HL-60 (cell line): ENCODE data around the gene FAM170B.

Source experiments
- DNase-seq, 2 experiments: peaks; one replicate each; pipeline ENCODE4 v3.0.0-alpha.2; 2010 to 2020; ENCODE audit warnings: low read depth in 1 of 2, low spot score in 1 of 2
- H3K27ac ChIP-seq: fragments of 250-450 bp; sonication (Bioruptor Pico); replicated peaks from 2 replicates; pipeline ENCODE4 v1.5.1; 2020; ENCODE audit warnings: mild to moderate bottlenecking, moderate library complexity
- H3K27me3 ChIP-seq: fragments of 250-450 bp; sonication (Bioruptor Pico); 2 replicates; pipeline ENCODE4 v1.5.1; 2021; ENCODE audit warnings: mild to moderate bottlenecking, moderate library complexity; ENCODE audit not compliant: insufficient read depth, poor library complexity, severe bottlenecking
- H3K4me3 ChIP-seq: replicated peaks from 2 replicates; pipeline ENCODE4 v1.5.1; 2011; ENCODE audit warnings: mild to moderate bottlenecking, control low read depth, low read length; ENCODE audit not compliant: insufficient read depth
- GABPA ChIP-seq: IDR thresholded peaks from 2 replicates; pipeline ENCODE4 v1.6.1; 2012; ENCODE audit warnings: low read depth
- POLR2AphosphoS5 ChIP-seq: IDR thresholded peaks from 2 replicates; pipeline ENCODE4 v1.6.1; 2012; ENCODE audit warnings: low read depth
- SPI1 ChIP-seq: IDR thresholded peaks from 2 replicates; pipeline ENCODE4 v1.6.1; 2012; ENCODE audit warnings: low read depth, mild to moderate bottlenecking, borderline replicate concordance
- TF ChIP-seq, protein P1 (sequence below): IDR thresholded peaks from one replicate; pipeline ENCODE4 v1.5.1; 2011; ENCODE audit warnings: low read length, control low read depth, inconsistent platforms; ENCODE audit not compliant: insufficient read depth
- TF ChIP-seq, protein P2 (sequence below): IDR thresholded peaks from 2 replicates; pipeline ENCODE4 v1.6.1; 2012; ENCODE audit warnings: low read depth; ENCODE audit not compliant: insufficient replicate concordance

The FAM170B gene

DNA sequence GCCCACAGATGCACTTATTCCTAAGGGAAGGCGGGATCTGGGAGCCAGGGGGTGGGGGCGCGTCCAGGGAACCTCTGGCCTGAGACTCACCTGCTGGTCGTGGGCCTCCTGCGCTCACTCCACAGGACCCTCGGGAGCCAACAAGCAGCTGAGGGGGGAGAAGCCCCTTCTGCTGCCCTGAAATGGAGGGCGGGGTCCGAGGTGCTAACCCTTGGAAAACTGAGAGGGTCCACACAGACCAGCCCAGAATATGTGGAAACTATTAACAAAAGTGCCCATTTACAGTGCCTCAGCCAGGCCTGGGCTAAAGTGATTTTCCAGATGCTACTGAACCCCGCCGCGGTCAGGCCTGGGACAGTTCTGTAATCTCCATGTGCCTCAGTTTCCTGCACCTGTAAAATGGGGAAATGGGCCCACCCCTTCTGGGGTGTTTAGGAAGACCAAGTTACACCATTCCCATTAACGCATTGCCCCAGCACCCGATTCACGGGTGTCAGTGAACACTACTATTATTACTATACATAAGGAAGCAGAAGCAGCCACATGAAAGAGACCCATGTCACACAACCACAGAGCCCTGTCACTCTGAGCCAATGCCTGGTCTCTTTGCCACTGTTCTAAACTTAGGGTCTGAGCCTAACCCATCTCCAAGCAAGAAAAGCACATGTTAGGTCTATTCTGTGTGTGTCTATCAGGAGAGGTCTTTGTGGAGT, 17.9 kb downstream of the FAM170B start:
- no peak for DNase-seq
- TF ChIP-seq POLR2AphosphoS5 (no peak), SPI1 (no peak), GABPA (no peak)
- TF ChIP-seq, protein P1, sequence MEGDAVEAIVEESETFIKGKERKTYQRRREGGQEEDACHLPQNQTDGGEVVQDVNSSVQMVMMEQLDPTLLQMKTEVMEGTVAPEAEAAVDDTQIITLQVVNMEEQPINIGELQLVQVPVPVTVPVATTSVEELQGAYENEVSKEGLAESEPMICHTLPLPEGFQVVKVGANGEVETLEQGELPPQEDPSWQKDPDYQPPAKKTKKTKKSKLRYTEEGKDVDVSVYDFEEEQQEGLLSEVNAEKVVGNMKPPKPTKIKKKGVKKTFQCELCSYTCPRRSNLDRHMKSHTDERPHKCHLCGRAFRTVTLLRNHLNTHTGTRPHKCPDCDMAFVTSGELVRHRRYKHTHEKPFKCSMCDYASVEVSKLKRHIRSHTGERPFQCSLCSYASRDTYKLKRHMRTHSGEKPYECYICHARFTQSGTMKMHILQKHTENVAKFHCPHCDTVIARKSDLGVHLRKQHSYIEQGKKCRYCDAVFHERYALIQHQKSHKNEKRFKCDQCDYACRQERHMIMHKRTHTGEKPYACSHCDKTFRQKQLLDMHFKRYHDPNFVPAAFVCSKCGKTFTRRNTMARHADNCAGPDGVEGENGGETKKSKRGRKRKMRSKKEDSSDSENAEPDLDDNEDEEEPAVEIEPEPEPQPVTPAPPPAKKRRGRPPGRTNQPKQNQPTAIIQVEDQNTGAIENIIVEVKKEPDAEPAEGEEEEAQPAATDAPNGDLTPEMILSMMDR, result no peak
- TF ChIP-seq, protein P2, sequence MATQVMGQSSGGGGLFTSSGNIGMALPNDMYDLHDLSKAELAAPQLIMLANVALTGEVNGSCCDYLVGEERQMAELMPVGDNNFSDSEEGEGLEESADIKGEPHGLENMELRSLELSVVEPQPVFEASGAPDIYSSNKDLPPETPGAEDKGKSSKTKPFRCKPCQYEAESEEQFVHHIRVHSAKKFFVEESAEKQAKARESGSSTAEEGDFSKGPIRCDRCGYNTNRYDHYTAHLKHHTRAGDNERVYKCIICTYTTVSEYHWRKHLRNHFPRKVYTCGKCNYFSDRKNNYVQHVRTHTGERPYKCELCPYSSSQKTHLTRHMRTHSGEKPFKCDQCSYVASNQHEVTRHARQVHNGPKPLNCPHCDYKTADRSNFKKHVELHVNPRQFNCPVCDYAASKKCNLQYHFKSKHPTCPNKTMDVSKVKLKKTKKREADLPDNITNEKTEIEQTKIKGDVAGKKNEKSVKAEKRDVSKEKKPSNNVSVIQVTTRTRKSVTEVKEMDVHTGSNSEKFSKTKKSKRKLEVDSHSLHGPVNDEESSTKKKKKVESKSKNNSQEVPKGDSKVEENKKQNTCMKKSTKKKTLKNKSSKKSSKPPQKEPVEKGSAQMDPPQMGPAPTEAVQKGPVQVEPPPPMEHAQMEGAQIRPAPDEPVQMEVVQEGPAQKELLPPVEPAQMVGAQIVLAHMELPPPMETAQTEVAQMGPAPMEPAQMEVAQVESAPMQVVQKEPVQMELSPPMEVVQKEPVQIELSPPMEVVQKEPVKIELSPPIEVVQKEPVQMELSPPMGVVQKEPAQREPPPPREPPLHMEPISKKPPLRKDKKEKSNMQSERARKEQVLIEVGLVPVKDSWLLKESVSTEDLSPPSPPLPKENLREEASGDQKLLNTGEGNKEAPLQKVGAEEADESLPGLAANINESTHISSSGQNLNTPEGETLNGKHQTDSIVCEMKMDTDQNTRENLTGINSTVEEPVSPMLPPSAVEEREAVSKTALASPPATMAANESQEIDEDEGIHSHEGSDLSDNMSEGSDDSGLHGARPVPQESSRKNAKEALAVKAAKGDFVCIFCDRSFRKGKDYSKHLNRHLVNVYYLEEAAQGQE, result no peak
- no peak overlapping the region for H3K4me3 ChIP-seq
- H3K27me3 ChIP-seq, result peaks cover 13% of the 10 kb centered on the region
- no peak overlapping the region for H3K27ac ChIP-seq

DNA sequence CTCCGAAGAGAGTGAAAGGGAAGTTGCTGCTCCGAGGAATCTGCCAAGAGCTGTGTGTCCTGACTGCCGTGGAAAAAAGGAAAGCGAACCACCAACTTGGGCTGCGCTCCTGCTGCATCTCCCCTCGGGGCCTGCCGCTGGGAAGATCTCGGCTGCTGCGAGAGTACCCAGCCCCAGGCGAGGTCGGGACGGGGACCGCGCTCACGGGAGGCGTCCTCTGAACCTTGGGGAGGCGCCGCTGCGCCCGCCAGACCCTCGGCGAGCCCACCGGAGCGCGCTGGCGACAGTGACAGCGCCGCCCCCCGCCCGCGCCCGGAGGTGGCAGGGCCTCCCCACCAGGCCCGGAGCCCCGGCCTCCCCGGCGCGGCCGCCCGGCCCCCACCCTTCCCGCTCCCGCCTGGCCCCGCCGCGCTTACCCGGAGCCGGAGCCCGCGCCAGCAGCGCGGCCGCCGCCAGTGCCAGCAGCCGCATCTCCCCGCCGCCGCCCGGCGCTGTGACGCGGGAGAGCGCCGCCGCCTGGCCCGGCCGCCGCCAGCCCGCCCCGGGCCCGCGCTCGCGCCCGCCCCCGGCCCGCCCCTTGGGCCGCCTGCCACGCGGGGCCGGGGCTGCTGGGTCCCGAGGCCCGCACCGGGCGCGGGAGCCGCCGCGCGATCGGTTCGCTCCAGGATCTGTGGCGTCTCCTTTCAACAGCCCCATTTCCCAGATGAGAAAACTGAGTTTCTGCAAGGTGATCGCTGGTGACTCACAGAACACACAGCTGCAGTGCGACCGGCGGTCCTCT, 18.6 kb downstream of the FAM170B start, which contains the start of gene VSTM4:
VSTM4 (minus strand) TSS at position 508 of the 781 bp plus-strand sequence; CDS start at position 471, 37 bp downstream.
- H3K4me3 ChIP-seq, result no peak within 1 kb of the TSS
- H3K27me3 ChIP-seq, result peaks cover 13% of the 10 kb centered on the region
- no peak within 1 kb of the TSS for H3K27ac ChIP-seq
- DNase-seq, result no peak
- no peak for TF ChIP-seq SPI1
- TF ChIP-seq, protein P1, result no peak
- TF ChIP-seq POLR2AphosphoS5, result no peak
- TF ChIP-seq, protein P2, result no peak
- no peak for TF ChIP-seq GABPA

DNA sequence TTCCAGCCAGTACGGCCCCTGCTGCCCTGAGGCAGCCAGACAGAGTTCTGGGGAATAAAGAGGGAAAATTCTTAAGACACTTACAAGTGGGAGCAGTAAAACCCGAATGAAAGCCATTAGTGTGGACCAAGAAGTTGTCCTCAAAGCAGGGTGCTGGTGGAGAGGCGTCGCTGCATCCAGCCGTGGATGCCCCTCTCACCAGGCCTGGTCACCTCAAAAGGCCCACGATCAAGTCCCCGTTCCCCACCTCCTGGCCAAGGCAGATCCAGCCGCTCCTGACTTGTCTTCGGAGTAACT, 19.2 kb downstream of the FAM170B start:
- TF ChIP-seq SPI1 (no peak), GABPA (no peak), POLR2AphosphoS5 (no peak)
- TF ChIP-seq, protein P2, result no peak
- TF ChIP-seq, protein P1, result no peak
- Histone ChIP-seq H3K4me3 (no peak overlapping the region), H3K27ac (no peak overlapping the region), H3K27me3 (peaks cover 13% of the 10 kb centered on the region)
- DNase-seq, result no peak
